ENCODE results near the gene FASN.

The FASN gene

DNA sequence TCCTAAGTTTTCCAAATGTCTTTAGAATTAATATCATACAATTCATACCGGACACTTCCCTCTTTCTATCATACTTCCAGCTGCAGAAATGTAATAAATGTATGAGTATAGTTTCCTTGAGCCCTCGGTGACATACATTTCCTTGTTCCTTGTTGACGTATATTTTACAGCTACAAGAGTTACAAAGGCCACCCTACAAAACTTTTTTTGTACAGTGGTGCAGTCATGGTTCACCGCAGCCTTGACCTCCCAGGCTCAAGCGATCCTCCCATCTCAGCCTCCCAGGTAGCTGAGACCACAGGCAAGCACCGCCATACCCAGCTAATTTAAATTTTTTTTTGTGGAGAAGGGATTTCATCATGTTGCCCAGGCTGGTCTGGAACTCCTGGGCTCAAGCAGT, 25.2 kb downstream of the FASN start:
- DNase-seq, result no peak

DNA sequence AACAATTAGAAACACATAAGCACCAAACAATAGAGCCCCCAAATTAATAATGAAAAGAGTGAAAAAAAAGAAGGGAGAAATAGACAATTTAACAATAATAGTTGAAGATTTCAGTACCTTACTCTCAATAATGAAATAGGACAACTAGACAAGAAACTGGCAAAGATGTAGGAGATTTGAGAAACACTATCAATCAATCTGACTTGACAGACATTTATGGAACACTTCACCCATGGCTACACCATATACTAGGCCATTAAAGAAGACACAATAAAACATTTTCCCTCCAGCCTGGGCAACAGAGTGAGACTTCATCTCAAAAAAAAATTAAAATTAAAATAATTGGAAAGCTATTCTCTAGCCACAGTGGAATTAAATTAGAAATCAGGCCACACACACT, 27.4 kb downstream of the FASN start:
- DNase-seq, result no peak

GRCh38 chr17:82065638-82066303, 32.3 kb downstream of the FASN start, which contains the start of gene DUS1L:
TSS of gene DUS1L (minus strand) at chr17:82065804. CDS start at chr17:82065059, 745 bp downstream.
- no peak for DNase-seq

DNA sequence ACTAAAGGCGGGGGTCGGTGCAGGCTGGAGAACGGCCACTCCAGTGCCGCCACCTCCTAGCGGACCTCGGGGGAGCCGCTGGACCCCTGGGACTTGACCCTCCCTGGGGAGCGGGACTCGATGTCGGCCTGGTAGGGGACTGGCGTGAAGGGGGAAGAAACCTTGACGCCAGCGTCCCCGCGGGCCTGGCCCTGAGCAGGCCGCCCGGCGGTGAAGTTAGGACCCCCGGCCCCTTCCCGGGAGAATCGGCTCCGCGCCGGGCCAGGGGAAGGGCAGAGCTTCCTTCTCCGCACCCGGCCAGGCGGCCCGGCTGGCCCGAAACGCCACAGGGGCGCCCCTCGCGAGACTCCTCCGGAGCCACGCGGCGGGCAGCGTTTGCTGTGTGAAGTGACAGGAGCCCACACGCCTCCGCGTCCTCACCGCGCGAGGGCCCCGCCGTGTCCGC, 32.8 kb downstream of the FASN start:
- no peak for DNase-seq

- no peak for DNase-seq
Observed at GRCh38 chr17:82064433-82065192, 33.4 kb downstream of the FASN start.

GRCh38 chr17:82063424-82064415, 34.3 kb downstream of the FASN start:
- no peak for DNase-seq

DNA sequence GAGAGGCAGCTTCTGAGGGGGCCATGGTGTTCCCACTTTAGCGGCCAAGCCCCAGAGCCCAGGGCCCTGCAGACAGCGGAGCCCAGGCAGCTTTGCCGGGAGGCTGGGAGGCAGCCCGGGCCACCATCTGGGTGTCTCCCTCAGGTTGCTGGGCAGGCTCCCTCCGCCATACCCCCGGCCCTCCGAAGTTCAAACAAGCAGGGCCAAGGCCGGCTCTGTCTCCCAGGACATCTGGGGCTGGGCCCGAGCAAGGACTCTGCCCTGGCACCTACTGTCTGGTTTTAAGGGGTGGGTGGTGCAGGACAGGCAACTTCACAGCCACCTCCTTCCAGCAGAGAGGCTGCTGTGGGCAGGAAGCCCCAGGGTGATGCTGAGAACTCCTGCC, 35.1 kb downstream of the FASN start:
- no peak for DNase-seq

- no peak for DNase-seq
Observed at GRCh38 chr17:82062076-82062983, 35.7 kb downstream of the FASN start.

DNA sequence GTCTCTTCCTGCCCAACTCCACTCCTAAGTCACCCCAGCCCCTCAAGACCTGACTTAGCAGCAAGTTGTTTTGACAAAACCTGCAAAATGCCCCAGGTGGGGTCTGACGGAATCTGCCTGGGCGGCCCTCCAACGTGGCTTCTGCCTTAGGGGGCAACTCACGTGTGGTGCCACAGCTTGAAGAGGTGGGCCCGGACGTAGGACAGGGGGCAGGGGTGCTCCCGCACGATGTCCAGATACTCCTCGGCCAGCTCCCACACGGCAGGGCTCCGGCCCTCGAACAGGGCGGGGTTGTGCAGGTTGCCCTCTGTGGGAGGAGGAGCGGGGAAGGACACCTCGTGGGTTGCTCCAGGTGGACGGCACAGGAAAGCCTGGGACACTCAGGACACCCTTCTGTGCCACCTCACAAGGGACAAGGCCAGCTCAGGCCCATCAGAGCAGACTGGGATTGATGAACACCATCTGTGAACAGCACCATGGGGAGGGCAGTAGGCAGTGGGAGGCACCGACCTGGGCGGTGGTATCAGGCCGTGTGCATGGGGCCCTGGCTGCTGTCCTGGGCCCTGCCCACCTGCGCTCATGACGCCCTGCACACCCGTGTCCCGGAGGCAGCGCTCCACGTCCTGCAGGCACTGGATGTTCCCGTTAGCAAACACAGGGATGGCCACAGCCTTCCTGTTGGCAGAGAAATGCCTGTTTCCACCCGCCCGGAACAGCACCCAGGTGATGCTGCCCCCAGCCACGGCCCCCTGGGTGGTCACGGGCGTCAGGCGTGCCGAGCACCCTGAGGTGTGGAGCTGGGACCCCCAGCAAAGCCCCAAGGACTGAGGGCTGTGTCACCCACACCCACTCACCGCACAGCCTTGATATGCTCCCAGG, 36.8 kb downstream of the FASN start:
- DNase-seq, result no peak

DNA sequence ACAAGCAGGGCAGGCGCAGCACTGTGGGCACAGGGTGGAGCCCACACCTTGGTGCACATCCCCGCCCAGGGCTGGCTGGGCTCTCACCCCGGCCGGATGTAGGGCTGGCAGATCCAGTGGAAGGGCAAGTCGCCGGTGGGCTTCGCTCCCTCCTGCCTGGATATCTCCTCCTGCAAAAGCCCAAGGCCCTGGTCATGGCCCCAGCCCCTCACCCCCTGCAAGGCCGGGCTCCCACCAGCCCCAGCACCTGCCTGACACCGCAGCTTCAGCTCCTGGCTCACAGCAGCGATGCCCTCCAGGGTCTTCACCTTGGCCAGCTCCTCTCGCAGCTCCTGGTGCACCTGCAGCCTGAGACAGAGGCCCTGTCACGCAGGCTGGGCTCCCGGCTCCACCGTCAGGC, 37.4 kb downstream of the FASN start:
- no peak for DNase-seq

GRCh38 chr17:82060001-82060380, 38.0 kb downstream of the FASN start:
- no peak for DNase-seq

- no peak for DNase-seq
Observed at GRCh38 chr17:82059272-82060000, 38.6 kb downstream of the FASN start.

DNA sequence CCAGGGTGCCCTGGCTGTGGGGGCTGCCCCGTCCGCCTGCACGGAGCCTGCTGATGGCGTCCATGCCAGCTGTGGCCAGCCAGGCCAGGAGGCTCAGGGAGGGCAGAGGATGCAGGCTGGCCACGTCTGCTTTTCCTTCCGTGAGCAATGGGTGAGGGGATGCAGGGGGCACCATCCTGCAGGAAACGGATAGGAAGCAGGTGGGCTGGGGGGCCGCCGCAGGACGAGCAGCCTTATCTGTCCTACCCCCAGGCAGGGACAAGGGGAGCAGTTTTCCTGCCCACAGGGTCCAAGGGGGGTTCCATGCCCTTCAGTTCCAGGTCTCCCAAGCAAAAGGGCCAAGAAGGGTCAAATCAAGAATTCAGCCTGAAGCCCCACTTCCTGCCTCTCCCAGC, 39.2 kb downstream of the FASN start:
- DNase-seq, result no peak

GRCh38 chr17:82058230-82058854, 39.7 kb downstream of the FASN start:
- DNase-seq, result no peak

- DNase-seq, result no peak
Observed at GRCh38 chr17:82056729-82057621, 41.1 kb downstream of the FASN start.

GRCh38 chr17:82055965-82056728, 41.9 kb downstream of the FASN start:
- no peak for DNase-seq

DNA sequence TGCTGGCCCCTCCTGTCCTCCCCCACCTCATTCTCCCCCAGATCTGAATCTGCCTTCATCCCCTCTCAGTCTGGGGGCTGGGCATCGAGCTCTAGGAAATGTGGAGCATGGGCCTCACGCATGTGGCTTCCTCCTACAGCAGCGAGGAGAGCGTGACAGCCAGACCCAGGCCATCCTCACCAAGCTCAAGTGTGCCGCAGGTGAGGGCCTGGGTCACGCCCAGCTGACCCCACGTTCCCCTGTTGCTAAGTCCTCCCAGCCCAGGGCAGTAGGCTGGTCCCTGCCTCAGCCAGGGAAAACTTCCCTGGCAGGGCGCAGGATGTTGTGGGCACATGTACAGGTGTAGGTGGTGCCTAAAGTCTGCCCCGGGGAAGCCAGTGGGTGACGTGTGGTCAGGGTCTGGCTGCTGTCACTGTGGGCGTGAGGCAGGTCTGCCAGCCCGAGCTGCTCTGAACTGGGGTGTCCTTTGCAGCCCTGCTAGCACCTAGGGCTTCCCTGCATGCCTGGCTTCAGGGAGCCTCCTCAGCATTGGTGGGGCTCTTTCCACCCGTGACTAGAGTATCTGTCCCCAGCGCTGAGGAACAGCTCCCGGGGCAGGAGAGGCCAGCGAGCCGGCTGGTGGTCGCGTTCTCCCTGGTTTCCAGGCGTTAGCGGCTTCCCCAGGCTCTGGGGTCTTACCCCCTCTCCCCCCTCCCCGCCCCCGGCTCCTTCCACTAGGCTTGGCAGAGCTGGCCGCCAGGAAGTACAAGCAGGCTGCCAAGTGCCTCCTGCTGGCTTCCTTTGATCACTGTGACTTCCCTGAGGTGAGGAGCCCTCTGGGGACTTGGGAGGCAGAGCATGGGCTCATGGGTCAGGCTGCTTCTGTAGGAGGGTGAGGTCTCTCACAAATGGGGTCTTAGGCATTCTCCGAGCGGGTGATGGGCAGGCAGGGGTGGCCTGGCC, 42.7 kb downstream of the FASN start:
- DNase-seq, result no peak

Measured in NCI-H1694 treated with DMSO at 0.1 percent for 48 hours (cell line).